GM19467 (cell line): ENCODE data around the gene SNX25.
"Not testable (repeated sequence)": the region's sequence is repeated elsewhere in the genome, so short reads cannot be mapped to it uniquely, and the experiment has no call there.

Experiments used
- ATAC-seq: cut with Tn5 transposase; IDR thresholded peaks from one replicate; pipeline ENCODE4 v1.9.1; 2021; ENCODE audit warnings: mild to moderate bottlenecking, moderate library complexity; ENCODE audit not compliant: unreplicated experiment

SNX25 gene

DNA sequence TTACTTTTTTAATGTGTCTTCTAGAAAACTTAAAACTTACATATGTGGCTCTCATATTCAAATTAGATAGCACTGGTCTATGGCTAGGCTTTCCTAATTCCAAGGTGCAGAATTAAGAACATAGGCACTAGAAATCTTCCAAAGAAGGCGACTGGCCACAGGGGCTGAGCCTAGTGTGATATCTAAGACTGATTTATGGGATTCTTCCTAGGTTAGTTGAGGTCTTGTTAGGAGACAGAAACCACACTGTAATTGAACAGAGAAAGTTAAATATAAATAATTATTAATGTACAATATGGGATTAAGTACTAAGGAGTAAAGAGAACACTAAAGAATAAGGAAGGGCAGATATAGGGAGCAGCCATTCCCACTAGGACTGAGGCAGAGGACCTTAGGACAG lies 48.3 kb downstream of the SNX25 start:
- ATAC-seq: no peak

DNA sequence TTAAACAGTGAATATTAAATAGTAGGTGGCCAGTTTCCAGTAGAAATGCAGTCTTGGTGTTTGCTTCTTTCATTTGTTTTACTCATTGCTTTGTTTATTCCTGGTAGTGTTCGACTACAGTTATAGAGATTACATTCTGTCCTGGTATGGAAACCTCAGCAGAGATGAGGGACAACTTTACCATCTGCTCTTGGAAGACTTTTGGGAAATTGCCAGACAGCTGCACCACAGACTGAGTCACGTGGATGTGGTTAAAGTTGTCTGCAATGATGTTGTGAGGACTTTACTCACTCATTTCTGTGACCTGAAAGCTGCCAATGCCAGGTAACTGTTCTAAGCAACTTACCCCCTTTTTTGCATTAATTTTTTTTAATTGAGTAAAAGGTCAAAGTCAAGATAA lies 49.3 kb downstream of the SNX25 start:
- not testable (repeated sequence) for ATAC-seq

DNA sequence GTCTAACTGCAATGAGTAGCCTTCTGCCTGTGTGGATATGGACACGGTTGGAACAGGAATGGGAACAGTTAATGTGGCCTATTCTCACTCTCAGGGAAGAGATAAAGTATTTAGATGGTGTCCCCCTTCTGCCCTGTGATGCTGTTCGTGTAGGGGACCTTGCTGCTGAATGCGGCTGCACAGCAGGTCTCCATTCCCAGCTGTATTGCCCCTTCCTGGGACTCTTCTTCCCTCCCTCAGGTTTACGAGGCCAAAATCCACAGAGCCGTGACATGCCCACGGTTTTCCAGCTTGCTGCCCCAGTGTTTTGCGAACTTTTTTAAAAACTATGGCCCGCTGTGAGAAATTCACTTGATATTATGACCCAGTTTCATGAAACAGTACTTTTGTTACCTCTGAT lies 50.3 kb downstream of the SNX25 start:
- ATAC-seq: no peak

DNA sequence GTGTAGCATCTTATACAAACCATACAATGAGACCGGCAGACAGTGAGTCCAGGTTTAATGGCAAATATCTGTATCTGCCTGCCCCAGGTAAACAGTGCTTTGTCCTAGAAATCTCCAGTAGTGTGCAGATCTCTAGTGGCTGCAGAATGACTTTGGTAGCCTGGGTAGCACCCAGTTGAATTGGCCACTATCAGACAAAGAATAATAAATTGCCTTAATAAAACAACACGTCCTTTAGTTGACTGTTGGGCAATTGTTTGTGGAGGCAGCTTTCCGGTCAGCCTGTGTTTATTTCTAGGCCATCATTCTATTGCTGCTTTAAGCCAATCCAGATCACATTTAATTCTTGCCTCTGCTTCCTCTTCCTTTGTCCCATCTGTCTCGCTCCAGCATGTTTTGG lies 52.5 kb downstream of the SNX25 start:
- no peak for ATAC-seq

DNA sequence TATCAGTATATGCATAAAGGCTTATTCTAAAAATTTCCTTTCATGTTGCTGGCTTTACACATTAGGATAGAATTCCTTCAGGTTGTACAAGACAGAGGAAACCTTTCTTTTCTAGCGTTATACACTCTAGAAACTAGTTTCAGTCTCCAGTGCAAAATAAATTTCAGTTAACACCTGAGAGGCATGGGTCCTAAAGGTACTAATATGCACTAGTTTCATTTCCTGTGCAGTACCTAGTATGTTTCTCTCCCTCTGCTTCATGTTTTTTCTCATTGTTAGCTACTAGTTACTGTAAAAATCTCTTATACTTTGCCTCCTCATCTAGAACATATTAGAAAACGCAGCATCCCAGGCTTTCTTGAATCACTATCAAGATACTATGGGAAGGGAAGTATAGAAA lies 54.0 kb downstream of the SNX25 start:
- ATAC-seq: peak; percentile 57

DNA sequence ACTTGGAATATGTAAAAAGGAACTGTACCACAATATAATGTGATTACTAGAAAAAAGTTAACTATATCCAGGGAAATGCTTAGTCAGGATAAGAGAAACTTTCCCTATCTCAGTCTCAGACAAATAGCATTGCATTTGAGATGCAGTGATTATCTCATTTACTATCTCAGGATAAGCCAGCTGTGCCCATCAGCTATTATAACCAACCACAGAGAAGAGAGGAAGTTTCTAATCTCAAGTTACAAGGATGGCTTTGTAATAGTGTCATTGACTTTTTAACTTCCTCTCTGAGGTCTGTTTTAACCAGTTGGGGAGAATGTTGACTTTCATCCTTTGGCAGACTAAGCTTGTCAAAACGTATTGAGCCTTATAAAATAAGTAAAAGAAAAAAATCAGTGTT lies 56.5 kb downstream of the SNX25 start:
- peak; percentile 81 for ATAC-seq

DNA sequence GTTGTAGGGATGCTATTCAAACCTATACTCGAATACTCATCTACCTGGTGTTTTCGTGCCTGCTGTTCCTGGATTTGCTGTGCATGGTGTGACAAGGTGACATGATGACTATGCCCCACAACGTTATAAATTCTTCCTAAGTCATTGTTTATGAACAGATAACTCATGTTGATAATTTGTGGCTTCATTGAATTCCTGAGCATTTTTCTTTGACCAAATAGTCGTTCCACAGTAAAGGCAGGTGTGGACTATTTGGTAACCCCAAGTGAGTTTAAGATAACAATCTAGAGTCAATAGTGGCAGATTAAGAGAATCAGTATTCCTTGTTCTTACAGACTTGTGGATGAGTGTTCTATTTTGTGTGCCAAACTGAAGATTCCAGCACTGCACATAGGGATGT lies 59.9 kb downstream of the SNX25 start:
- no peak for ATAC-seq

DNA sequence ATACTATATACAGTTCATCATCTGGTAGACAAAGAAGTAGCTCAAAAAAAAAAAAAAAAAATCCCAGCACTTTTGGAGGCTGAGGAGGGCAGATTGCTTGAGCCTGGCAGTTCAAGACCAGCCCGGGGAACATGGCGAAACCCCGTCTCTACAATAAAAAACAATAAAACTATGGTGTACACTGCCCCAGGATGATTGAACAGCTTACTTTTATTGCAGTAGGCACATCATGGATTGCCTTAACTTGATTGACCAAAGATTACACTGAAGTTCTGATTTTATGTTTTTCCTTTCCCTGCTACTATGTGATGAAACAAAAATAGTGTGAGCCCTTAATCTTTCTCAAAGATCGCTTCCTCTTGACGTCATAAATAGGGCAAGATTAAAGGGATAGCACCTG lies 60.6 kb downstream of the SNX25 start:
- ATAC-seq: no peak

DNA sequence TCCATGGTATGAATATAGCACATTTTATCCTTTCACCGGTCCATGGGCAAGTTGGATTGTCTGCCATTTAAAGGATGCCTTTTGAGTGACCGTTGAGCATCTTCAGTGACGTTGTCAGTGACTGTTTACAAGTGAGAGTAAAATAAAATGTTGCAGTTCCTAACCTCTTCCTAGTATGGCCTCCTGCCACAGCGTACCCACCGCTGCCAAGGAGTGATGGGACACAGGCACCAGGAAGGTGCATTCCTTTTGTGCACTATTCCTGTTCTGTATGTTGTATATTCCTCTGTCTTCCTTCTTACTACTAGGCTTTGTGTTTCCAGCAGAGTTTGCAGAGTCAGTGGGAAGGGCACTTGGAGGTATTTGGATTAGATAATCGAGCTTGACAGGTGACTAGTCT lies 61.5 kb downstream of the SNX25 start:
- ATAC-seq: no peak

DNA sequence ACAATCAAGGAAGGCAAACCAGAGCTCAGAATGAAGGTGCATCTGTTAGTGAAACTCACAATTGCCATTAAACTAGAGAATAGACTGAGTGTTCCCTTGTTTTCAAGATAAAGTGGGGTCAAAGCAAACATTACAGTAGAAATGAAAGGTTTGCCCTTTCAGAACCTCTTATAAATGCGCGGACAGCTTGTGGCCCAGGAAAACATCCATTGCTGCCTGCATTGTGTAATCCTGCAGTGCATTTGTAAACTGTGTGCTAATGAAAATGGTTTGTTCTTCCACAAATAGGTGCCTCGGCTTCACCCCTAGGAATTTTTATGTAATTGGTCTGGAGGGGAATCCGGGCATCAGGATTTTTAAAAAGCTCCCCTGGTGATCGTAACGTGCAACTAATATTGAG lies 62.8 kb downstream of the SNX25 start:
- ATAC-seq: no peak

DNA sequence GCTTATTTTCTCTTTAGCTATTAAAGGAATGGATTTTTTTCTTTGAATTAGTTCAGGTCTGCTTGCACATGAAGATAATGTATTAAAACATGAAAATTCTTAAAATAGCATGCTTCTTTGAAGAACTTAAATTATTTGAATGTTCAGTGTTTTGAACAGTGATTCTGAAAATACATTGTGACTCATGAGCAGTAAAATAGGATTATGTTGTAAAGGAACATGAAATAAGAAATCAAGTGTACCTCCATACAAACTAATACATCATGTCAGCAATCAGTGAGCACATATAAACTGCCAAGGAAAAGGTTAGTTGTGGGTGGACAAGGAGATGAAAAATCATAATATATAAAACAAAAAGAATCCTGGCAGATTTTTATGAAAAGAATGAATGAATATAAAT lies 66.1 kb downstream of the SNX25 start:
- no peak for ATAC-seq

DNA sequence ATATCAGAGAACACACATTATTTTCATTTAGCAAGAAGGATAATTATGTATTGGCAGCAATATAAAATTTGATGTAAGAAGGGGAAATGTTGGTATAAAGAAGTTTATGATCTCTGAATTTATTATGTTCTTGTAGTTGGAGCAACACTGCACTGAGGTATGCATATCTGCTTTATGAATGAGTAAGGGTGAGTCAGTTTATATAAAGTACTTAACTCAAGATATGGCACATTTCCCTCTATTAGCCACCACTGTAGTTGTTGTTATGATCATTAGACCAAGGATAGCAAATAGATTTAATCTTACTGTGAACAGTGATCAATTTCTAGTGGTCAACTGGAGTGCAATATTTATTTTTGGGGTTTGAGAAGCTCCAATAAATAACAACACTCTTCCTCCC lies 66.6 kb downstream of the SNX25 start:
- ATAC-seq: no peak

DNA sequence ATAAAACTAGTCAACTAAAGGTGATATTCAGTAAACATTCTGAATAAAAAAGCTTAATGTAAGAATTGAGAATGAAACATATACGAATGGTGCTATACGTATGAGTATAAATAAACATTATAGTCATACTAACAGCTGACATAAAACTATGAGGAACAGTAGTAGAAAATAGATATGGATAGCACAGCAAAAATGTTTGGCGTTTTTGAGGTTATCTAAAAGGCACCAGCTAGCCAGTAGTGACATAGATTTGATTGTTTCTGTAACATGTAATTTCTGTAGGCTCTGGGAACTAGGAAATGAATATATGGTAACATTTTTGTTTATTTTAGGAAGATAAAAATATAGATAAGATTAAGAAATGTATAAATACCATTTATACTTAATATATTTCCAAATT lies 69.3 kb downstream of the SNX25 start:
- ATAC-seq: no peak

DNA sequence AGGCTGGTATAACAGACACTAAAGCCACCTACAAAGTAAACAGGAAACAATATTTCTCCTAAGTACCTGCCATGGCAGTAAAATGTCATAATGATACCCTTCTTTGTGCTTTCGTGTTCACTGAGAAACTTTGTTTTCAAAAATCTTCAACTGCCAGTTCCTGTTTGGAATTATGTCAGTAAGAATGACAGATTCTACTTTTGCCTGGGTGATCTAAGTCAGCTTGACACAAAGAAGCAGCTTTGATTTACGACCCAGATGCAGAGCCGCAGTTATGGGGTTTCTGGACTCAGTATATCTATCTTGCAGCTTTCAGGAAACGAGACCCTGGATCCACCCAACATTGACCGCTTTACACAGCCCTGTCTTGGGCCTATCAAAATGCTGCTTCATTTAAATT lies 71.2 kb downstream of the SNX25 start:
- ATAC-seq: no peak

DNA sequence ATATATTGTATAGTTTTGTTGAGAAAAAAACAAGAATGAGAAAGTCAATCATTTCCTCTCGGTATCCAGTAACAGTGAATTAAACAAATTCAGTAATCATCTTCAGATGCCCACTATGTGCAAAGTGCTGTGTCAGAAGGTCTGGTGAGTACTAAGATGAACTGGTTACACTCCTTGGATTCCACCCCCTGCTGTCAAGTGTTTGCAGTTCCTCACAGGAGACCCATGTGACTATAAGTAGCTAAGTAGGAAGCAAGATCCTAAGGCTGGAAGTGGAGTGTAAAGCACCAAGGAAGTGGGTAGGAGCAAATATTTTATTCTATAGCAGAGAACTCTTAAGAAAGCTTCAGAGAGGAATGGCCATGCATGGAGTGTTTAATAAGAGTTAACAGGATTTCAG lies 73.6 kb downstream of the SNX25 start:
- no peak for ATAC-seq

DNA sequence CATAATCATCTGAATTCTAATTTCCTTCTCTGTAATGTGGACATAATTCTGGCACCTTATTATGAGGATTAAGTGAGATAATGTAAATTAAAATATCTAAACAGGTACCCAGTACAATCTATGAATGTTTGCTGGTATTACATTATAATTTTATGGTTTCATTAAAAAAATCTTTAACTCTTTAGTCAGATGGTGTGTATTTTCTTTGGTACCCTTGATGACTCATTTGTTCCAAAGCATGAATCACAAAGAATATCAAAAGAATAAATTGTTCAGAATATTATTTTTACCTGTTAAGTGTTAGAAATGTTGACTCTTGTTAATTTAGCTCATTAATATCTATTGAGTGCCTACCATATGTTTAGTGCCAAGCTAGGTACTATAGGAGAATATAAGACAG lies 74.3 kb downstream of the SNX25 start:
- ATAC-seq: no peak

DNA sequence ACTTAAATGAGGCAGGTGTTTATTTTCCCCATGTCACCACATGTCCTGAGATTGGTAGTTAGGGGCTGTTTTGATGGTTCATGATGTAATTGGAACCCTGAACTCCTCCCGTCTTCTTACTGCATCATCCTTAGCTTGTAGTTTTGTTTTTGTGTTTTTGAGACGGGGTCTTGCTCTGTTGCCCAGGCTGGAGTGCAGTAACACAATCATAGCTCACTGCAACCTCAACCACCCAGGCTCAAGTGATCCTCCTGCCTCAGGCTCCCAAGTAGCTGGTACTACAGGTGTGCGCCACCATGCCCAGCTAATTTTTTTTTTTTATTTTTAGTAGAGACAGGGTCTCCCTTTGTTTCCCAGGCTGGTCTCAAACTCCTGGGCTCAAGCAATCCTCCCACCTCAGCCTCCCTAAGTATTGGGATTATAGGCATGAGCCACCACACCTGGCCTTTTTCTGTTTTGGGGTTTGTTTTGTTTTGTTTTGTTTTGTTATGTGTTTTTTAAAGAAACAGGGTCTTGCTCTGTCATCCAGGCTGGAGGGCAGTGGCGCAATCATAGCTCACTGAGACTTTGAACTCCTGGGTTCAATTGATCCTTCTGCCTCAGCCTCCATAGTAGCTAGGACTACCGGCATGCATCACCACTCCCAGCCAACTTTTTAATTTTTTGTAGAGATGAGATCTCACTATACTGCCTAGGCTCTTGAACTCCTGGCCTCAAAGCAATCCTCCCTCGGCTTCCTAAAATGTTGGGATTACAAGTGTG lies 76.4 kb downstream of the SNX25 start:
- no peak for ATAC-seq

DNA sequence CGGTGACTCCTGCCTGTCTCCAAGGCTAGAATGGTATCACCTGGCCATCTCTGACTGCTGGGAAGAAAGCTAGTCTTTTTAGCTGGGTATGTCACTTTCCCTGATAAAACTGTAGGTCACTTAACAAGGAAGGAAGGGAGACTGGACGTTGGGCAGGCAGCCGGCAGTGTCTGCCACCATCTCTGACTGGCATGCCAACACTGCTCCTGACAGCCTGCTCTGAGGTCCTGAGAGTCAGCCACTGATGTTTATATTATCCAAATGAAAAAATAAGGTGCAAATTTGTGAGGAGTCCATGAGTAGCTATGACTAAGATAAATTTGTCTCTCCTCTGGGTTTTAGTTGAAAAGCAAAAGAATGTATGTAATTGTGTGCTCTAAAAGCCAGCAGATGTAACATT lies 77.2 kb downstream of the SNX25 start:
- no peak for ATAC-seq

DNA sequence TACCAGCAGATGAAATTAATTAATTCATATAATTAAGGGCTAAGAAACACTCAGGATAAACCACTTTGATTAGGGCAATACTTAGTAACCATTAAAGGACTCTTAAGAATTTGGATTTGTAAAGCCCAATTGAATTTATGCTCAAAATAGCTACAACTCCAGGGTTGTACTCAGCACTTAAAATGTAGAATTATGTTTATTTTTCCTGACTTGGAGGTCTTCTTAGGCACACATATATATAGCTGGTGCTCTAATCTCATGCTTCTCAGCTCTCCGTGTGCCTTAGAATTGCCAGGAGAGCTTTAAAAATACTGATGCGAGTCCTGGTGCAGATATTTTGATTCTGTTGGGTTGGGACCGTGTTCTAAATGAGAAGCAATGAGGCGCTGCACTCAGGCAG lies 77.6 kb downstream of the SNX25 start:
- no peak for ATAC-seq

DNA sequence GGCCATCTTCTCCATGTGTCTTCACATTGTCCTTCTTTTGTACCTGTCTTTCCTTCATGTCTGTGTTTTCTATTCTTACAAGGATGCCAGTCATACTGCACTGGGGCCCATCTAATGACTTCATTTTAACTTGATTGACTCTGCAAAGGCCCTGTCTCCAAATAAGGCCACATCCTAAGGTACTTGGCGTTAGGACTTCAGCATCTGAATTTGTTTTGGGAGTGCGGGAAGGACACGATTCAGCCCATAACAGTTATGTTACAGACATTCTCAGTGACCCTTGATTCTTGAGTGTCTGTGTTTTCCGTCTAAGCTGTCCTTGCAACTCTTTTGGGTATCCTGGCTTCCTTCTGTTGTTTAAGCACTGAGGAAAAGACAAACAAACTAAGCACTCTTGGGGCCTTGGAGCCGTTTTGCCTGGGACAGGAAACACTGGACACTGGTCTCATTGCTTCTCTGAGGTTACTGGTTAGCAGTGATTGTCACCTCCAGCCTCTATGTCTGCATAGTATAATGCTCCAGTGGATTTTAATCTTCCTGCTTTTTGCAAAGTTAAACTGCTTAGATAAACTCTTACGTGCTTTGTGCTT lies 80.7 kb downstream of the SNX25 start:
- ATAC-seq: no peak

DNA sequence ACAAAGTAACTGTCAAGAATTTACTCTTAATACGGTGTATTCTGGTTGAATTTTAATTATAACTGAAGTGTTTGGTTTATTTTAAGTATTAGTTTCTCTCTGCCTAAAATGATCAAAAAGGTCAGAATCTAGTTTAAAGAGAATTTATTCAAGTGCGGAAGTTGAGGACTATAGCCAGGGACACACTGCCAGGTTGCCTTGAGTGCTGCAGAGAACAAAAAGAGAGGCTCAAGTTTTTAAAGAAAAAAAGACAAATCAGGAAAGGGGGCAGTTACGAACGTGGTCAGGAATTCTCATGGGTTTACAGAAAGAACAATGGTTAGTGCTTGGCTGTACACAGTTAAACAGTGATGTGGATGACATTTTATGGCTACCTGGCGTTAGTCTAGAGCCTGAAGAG lies 81.3 kb downstream of the SNX25 start:
- ATAC-seq: no peak

DNA sequence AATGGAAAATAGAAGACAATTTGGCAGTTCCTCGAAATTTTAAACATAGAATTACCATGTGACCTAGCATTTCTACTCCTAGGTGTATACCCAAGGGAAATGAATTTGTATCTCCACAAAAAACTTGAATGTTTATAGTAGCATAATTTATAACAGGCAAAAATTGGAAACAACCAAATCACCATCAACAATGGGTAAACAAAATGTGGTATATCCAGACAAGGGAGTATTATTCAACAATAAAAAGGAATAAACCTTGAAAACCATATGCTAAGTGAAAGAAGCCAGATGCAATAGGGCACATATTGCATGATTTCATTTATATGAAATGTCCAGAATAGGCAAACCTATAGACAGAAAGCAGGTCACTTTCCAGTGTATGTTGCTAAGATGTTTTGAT lies 83.8 kb downstream of the SNX25 start:
- ATAC-seq: no peak
